ENCODE data around the gene FILIP1L.

FILIP1L gene

GRCh38 chr3:100125161-100125938 is 11.0 kb upstream of the FILIP1L start:
- in situ Hi-C loops (cut with MboI; ENCODE audit: low sequenced_read_pairs): no loop called here

GRCh38 chr3:100124201-100124761 is 10.0 kb upstream of the FILIP1L start:
- in situ Hi-C loops (cut with MboI; ENCODE audit: low sequenced_read_pairs): no loop called here

DNA sequence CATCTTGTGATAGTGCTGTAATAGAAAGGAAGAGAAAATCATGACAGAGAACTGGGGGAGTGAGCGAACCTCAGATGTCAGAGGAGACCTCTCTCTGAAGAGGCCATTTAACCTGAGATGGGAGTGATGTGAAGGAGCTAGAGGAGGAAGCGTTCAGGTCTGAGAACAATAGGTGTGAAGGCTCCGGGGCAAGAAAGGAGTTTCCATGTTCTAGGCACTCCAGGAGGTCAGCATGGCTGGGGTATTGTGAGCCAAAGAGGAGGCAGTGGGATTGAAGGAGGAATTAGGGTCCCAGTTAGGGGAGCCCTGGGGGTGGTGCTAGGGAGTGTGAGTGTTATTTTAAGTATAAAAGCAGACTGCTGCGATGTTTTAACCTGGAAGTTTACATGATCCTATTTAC is 8.8 kb upstream of the FILIP1L start:
- in situ Hi-C loops (cut with MboI; ENCODE audit: low sequenced_read_pairs): no loop called here

DNA sequence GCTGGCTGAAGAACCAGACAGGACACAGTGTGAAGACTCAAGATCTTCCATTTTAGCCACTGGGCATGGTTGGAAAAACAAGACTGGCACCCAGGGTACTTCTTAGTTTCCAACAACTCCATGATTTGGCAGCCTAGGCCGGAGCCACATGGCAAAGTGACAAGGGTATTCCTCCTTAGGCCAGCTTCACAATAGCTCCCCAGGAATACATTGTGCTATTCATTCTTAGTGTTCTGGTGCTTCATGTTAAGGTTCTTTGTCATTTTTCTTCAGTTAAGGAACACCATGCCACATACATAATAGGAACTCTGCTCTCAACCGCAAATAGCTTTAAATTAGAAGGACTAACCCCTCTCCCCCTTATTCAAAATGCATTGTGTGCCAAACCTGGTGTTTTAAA is 8.0 kb upstream of the FILIP1L start:
- in situ Hi-C loops (cut with MboI; ENCODE audit: low sequenced_read_pairs): no loop called here

DNA sequence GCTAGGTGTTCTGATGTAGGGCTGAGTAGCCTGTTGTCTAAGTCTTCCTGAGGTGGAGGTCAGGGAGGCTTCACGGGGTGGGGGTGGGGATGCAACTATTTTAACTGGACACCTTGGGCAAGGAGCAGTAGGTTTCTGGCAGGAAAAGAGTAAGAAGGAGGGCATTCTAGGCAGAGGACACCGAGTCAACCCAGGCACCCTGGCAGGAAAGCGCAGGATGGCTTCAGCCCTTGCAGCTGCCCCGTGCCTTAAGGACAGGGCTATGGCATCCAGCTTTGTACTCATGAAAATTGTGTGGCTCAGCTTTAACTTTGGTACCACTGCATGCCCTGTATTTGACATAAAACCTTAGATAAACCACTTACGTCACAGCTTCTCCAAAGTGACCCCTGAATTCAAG is 6.4 kb upstream of the FILIP1L start:
- in situ Hi-C loops (cut with MboI; ENCODE audit: low sequenced_read_pairs): no loop called here

- in situ Hi-C loops (cut with MboI; ENCODE audit: low sequenced_read_pairs): no loop called here
Observed at GRCh38 chr3:100120012-100120411, 5.7 kb upstream of the FILIP1L start.

DNA sequence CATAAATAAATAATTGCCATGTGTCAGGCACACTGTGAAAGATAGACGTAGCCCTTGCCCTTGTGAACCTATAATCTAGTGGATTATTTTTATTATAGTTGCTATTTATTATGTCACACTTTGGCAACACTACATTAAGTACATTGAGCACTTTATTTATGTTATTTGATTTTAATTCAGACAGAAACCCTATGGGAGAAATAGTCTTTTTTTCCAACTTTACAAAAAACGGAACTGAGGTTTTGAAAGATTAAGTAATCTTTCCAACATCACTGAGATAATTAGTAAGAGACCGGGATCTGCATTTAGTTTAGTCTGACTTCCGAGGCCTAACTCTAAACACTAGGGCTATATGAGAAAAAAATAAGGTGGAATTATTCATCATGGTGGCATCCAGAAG is 2.8 kb upstream of the FILIP1L start:
- in situ Hi-C loops (cut with MboI; ENCODE audit: low sequenced_read_pairs): no loop called here

GRCh38 chr3:100113723-100114412 is 433 bp downstream of the FILIP1L start:
- in situ Hi-C loops (cut with MboI; ENCODE audit: low sequenced_read_pairs): no loop called here

DNA sequence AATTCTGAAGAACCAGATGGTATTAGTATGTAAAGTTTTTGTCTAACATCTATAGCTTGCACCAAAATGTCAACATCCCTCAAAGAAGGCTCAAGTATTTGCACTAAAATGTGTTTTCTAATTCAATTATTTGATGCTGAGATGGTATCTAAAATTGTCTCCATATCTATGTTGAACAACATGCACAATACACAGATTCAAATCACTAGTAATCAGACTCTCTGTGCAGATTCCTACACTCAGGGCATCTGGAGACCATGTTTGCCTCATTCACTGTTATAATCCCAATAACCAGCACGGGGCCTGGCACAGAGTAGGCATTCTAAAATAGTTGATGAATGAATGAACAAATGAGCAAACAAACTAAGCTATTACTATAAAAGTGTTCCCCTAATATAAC is 2.6 kb downstream of the FILIP1L start:
- in situ Hi-C loops (cut with MboI; ENCODE audit: low sequenced_read_pairs): no loop called here

DNA sequence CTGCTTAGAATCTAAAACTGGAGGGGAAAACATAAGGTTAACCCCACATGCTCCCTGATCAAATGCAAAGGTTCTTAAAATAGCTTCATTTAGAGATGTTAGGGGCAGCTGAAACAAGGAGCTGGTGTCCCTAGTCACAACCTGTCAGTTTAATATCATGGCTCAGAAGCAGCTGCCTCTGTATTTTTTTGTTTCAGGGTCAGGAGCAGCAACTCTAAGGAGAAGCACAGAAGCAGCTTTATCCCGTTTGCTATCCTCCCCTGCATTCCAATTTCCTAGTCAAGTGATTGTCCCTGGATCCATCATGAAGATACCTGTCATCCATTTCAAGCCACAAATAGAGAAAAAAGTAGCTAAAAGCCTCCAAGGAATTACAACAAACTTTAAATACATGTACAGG is 4.1 kb downstream of the FILIP1L start:
- in situ Hi-C loops (cut with MboI; ENCODE audit: low sequenced_read_pairs): no loop called here

GRCh38 chr3:100108464-100109079 is 5.7 kb downstream of the FILIP1L start:
- in situ Hi-C loops (cut with MboI; ENCODE audit: low sequenced_read_pairs): no loop called here

DNA sequence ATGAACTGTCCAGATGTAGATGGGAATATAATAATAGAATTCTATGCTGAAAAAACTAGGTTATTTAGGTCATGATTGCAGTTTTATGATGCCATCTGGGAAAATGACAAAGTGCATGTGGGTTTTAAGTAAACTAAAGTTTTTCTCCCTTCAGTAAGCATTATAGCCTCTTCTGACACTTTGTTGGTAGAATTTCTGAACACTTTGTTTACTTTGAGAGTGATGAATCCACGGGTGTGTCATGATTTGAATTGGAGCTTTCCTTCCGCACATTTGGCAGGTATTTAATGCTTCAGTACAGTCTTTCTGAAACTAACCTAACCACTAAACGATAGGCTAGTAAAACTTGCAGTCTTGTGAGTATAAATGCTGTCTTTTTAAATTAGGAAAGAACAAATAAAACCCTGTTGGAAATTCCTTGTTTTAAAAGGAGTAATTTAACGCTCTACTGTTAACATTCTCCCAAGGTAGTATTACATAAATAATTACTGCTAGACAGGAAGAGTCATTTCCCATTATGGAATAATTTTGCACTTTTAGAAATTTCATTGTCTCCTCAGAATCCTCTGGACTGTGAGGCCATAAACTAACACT is 7.0 kb downstream of the FILIP1L start:
- in situ Hi-C loops (cut with MboI; ENCODE audit: low sequenced_read_pairs): no loop called here

DNA sequence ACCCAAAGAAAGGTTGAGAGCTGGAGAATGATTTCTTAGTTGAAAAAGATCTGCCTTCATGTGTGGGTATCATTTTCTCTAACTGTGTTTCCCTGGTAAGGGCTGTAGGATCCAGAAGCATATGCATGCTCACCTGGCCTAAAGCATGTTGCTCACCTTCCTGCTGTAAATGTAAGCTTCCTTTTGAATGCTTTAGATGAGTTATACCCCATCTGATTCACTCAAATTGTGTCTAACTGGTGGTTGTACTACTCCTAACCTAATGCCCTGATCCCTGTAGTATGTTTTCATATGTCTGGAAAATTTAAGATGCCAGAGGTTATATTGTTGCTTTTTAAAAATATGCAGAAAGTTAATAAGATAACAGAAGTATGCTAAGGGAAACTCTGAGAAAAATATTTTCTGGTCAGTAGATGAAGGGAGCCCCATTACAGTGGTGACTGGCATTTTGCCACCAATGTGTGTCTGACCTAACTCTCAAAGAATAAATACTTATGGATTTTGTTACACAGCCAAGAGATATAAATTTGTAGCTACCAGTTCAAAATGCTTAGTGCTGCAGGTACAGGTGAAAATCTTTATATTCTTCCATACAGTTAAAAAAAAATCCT is 7.7 kb downstream of the FILIP1L start:
- in situ Hi-C loops (cut with MboI; ENCODE audit: low sequenced_read_pairs): no loop called here

GRCh38 chr3:100106094-100106493 is 8.2 kb downstream of the FILIP1L start:
- in situ Hi-C loops (cut with MboI; ENCODE audit: low sequenced_read_pairs): no loop called here

GRCh38 chr3:100105501-100105900 is 8.8 kb downstream of the FILIP1L start:
- in situ Hi-C loops (cut with MboI; ENCODE audit: low sequenced_read_pairs): no loop called here

DNA sequence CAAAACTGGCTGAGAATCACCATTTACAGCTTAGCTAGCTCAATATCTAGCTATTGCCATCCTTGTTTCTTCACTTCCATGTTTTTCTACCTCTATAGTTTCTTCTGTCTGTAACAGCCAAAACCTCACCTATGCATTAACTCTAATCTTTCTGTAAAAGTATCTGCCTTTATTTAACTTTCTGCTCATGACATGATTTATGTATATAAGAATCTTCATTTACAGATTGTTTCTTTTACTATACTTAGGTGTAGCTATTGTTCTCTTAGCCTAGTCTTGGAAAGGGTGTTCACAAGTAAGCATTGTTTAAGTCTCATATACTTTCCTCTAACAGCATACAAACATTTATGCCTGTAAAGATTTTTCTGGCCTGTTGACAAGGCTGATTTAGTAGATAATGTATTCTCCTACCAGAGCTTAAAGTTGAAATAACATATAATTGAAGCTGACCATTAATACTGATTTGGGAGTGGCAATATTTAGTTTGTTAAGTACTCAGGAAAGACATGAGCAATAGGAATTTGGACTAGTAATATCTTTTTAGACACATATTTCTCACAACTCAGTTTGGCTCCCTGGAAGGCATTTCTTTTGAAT is 9.4 kb downstream of the FILIP1L start:
- in situ Hi-C loops (cut with MboI; ENCODE audit: low sequenced_read_pairs): no loop called here

DNA sequence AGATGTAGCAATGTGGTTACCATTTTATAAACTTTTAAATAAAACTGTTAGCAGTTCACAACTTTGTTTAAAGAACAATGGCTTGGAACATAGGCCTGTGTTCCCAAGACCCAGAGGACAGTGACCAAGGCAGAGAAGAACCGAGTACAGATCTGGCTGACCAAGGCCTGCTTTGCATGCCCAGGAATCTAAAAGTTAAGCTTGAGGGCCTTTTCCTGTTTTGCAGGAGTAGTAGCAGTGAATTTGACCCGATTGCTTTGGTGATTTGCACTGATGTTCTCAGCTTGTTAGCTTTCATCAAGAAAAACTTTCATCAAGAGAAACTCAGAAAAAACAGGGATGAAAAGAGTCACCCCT is 9.9 kb downstream of the FILIP1L start:
- in situ Hi-C loops (cut with MboI; ENCODE audit: low sequenced_read_pairs): no loop called here

GRCh38 chr3:100103558-100104441 is 10.5 kb downstream of the FILIP1L start:
- in situ Hi-C loops (cut with MboI; ENCODE audit: low sequenced_read_pairs): no loop called here

DNA sequence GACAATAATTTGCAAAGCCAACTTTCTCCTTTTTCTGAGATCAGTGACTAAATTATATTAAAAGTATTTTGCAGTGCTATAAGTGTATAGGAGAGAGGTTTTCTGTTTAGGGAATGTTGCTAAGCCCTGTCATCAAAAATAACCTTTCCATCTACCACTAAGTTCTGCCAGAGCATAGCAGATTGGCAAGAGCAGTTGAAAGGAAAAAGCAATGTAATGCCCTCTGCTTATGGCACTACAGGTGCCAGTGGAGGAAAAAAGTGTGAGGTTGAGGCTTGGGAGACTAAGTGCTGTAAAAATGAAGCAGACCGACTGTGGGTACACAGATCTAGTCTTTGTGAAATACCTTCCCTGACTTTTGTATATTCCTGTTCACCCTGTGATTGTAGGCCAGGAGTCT is 11.5 kb downstream of the FILIP1L start:
- in situ Hi-C loops (cut with MboI; ENCODE audit: low sequenced_read_pairs): no loop called here

- in situ Hi-C loops (cut with MboI; ENCODE audit: low sequenced_read_pairs): no loop called here
Observed at GRCh38 chr3:100100425-100100824, 13.9 kb downstream of the FILIP1L start.

All from hTERT RPE-1 (cell line).